ENCODE measurements around the gene CTNND2.

CTNND2 gene

GRCh38 chr5:11240293-11241190 is 663.7 kb downstream of the CTNND2 start:
- Histone ChIP-seq H3K4me3 (ENCODE audit: low read depth in 1 of 2, low read length in 2 of 2) (no peak overlapping the region), H3K9me3 (ENCODE audit: insufficient read depth, low read length, severe bottlenecking) (no peaks in the 10 kb centered on the region), H3K27ac (ENCODE audit: low read length) (no peak overlapping the region), H4K20me1 (ENCODE audit: insufficient read depth, low read length) (no peaks in the 10 kb centered on the region), H3K4me2 (ENCODE audit: insufficient read depth, low read length) (no peak overlapping the region), H2AFZ (ENCODE audit: low read depth, low read length) (no peak overlapping the region), H3K27me3 (ENCODE audit: insufficient read depth, low read length, poor library complexity) (no peaks in the 10 kb centered on the region), H3K9ac (ENCODE audit: low read depth, low read length) (no peak overlapping the region), H3K36me3 (ENCODE audit: insufficient read depth, low read length) (no peaks in the 10 kb centered on the region), H3K79me2 (ENCODE audit: insufficient read depth, low read length) (no peaks in the 10 kb centered on the region), H3K4me1 (ENCODE audit: insufficient read depth, low read length) (no peaks in the 10 kb centered on the region)
- TF ChIP-seq CTCF (IDR thresholded peaks at IDR 0.05; ENCODE audit: borderline replicate concordance, extremely low read depth, low read length, poor library complexity, severe bottlenecking) (no peak), EZH2 (IDR thresholded peaks at IDR 0.05; ENCODE audit: borderline replicate concordance, low read depth, low read length, severe bottlenecking) (no peak)
- ATAC-seq (ENCODE audit: insufficient read depth, low read depth) (no peak), DNase-seq (no peak)

GRCh38 chr5:11239261-11240015 is 664.8 kb downstream of the CTNND2 start:
- H2AFZ ChIP-seq (ENCODE audit: low read depth, low read length) = no peak overlapping the region
- ATAC-seq (ENCODE audit: insufficient read depth, low read depth) (0 out of 3 replicates have a peak, but pooled peaks have one; percentile 35), DNase-seq (no peak)
- no peaks in the 10 kb centered on the region for H3K79me2 ChIP-seq (ENCODE audit: insufficient read depth, low read length)
- H4K20me1 ChIP-seq (ENCODE audit: insufficient read depth, low read length) = no peaks in the 10 kb centered on the region
- TF ChIP-seq CTCF (IDR thresholded peaks at IDR 0.05; ENCODE audit: borderline replicate concordance, extremely low read depth, low read length, poor library complexity, severe bottlenecking) (no peak), EZH2 (IDR thresholded peaks at IDR 0.05; ENCODE audit: borderline replicate concordance, low read depth, low read length, severe bottlenecking) (no peak)
- no peaks in the 10 kb centered on the region for H3K9me3 ChIP-seq (ENCODE audit: insufficient read depth, low read length, severe bottlenecking)
- no peak overlapping the region for H3K4me3 ChIP-seq (ENCODE audit: low read depth in 1 of 2, low read length in 2 of 2)
- H3K9ac ChIP-seq (ENCODE audit: low read depth, low read length) = no peak overlapping the region
- no peak overlapping the region for H3K4me2 ChIP-seq (ENCODE audit: insufficient read depth, low read length)
- no peaks in the 10 kb centered on the region for H3K4me1 ChIP-seq (ENCODE audit: insufficient read depth, low read length)
- no peaks in the 10 kb centered on the region for H3K27me3 ChIP-seq (ENCODE audit: insufficient read depth, low read length, poor library complexity)
- no peaks in the 10 kb centered on the region for H3K36me3 ChIP-seq (ENCODE audit: insufficient read depth, low read length)
- H3K27ac ChIP-seq (ENCODE audit: low read length) = no peak overlapping the region

- Histone ChIP-seq H3K79me2 (ENCODE audit: insufficient read depth, low read length) (no peaks in the 10 kb centered on the region), H3K36me3 (ENCODE audit: insufficient read depth, low read length) (no peaks in the 10 kb centered on the region), H4K20me1 (ENCODE audit: insufficient read depth, low read length) (no peaks in the 10 kb centered on the region), H3K27me3 (ENCODE audit: insufficient read depth, low read length, poor library complexity) (no peaks in the 10 kb centered on the region), H2AFZ (ENCODE audit: low read depth, low read length) (no peak overlapping the region), H3K4me1 (ENCODE audit: insufficient read depth, low read length) (no peaks in the 10 kb centered on the region), H3K9ac (ENCODE audit: low read depth, low read length) (no peak overlapping the region), H3K27ac (ENCODE audit: low read length) (no peak overlapping the region), H3K9me3 (ENCODE audit: insufficient read depth, low read length, severe bottlenecking) (peaks cover 3% of the 10 kb centered on the region), H3K4me3 (ENCODE audit: low read depth in 1 of 2, low read length in 2 of 2) (no peak overlapping the region), H3K4me2 (ENCODE audit: insufficient read depth, low read length) (no peak overlapping the region)
- no peak for DNase-seq
- TF ChIP-seq EZH2 (IDR thresholded peaks at IDR 0.05; ENCODE audit: borderline replicate concordance, low read depth, low read length, severe bottlenecking) (no peak), CTCF (IDR thresholded peaks at IDR 0.05; ENCODE audit: borderline replicate concordance, extremely low read depth, low read length, poor library complexity, severe bottlenecking) (no peak)
- no peak for ATAC-seq (ENCODE audit: insufficient read depth, low read depth)
Observed at GRCh38 chr5:11234501-11234911, 669.7 kb downstream of the CTNND2 start.

All from DND-41 (cell line).